WTC11 (cell line): ENCODE data around the gene WDR90. TPM values are rescaled to one million over a fixed set of nuclear protein-coding genes. Genes with fewer than 3 reads are reported as not detected.

ENCODE experiments used
- ATAC-seq: fragments of 200-7000 bp; cut with Tn5 transposase; 2 replicates; pipeline ENCODE4 v1.10.0; 2021; ENCODE audit warnings: mild to moderate bottlenecking, moderate library complexity
- CTCF ChIA-PET: fragments of 300-600 bp; sonication (Branson Sonifier 250); formaldehyde crosslinking; loops from one replicate; lab custom pipeline; 2021; ENCODE audit warnings: antibody characterized with exemption; lab: Charles Lee
- POLR2A ChIA-PET: fragments of 350-600 bp; sonication (Branson Sonifier 250); formaldehyde crosslinking; loops from one replicate; lab custom pipeline; 2021; ENCODE audit warnings: antibody characterized with exemption; lab: Charles Lee
- DNase-seq: peaks from one replicate; pipeline ENCODE4 v3.0.0; 2021; ENCODE audit warnings: low spot score
- H3K27ac Mint-ChIP-seq: 2 replicates; pipeline ENCODE4 v1.8.0; 2021; ENCODE audit warnings: mixed read lengths
- H3K27me3 Mint-ChIP-seq: 2 replicates; pipeline ENCODE4 v1.8.0; 2021; ENCODE audit warnings: low read depth, mild to moderate bottlenecking, moderate library complexity, mixed read lengths
- H3K36me3 Mint-ChIP-seq: 2 replicates; pipeline ENCODE4 v1.8.0; 2021; ENCODE audit warnings: mixed read lengths
- H3K4me1 Mint-ChIP-seq: 2 replicates; pipeline ENCODE4 v1.8.0; 2022; ENCODE audit warnings: mixed read lengths
- H3K4me3 Mint-ChIP-seq: 2 replicates; pipeline ENCODE4 v1.8.0; 2021; ENCODE audit warnings: mild to moderate bottlenecking, moderate library complexity, mixed read lengths
- H3K9me3 Mint-ChIP-seq: 2 replicates; pipeline ENCODE4 v1.8.0; 2021; ENCODE audit warnings: mixed read lengths
- AR ChIP-seq: fragments of 250-450 bp; sonication (Bioruptor Pico); IDR thresholded peaks from 2 replicates; pipeline ENCODE4 v1.9.0; 2021; ENCODE audit warnings: mild to moderate bottlenecking
- ATF2 ChIP-seq: sonication (generic); formaldehyde crosslinking; IDR thresholded peaks from 2 replicates; pipeline ENCODE4 v1.8.1; 2022; ENCODE audit warnings: low read depth, missing genetic modification reagents, borderline replicate concordance
- CDX4 ChIP-seq: fragments of 250-450 bp; sonication (Bioruptor Pico); IDR thresholded peaks from 2 replicates; pipeline ENCODE4 v1.9.0; 2021; ENCODE audit warnings: moderate library complexity, mild to moderate bottlenecking, inconsistent platforms, borderline replicate concordance
- E2F4 ChIP-seq: sonication (generic); formaldehyde crosslinking; IDR thresholded peaks from 2 replicates; pipeline ENCODE4 v1.8.1; 2022; ENCODE audit warnings: low read depth, mild to moderate bottlenecking, moderate library complexity, missing genetic modification reagents, borderline replicate concordance
- ESRRA ChIP-seq: sonication (generic); formaldehyde crosslinking; IDR thresholded peaks from 2 replicates; pipeline ENCODE4 v1.8.1; 2022; ENCODE audit warnings: mild to moderate bottlenecking, missing genetic modification reagents, borderline replicate concordance
- ETV6 ChIP-seq: sonication (generic); formaldehyde crosslinking; IDR thresholded peaks from 2 replicates; pipeline ENCODE4 v1.8.1; 2022; ENCODE audit warnings: mild to moderate bottlenecking, missing genetic modification reagents
- FOXP1 ChIP-seq: sonication (generic); formaldehyde crosslinking; IDR thresholded peaks from 2 replicates; pipeline ENCODE4 v1.8.0; 2022; ENCODE audit warnings: missing genetic modification reagents, mild to moderate bottlenecking, moderate library complexity, borderline replicate concordance
- GRHL2 ChIP-seq: fragments of 250-450 bp; sonication (Bioruptor Pico); IDR thresholded peaks from 2 replicates; pipeline ENCODE4 v1.8.0; 2022; ENCODE audit warnings: mild to moderate bottlenecking, moderate library complexity; ENCODE audit not compliant: insufficient replicate concordance, severe bottlenecking
- HMGA2 ChIP-seq: fragments of 250-450 bp; sonication (Bioruptor Pico); IDR thresholded peaks from 2 replicates; pipeline ENCODE4 v1.4.0; 2021; ENCODE audit warnings: mild to moderate bottlenecking, moderate library complexity
- IRF2 ChIP-seq: sonication (generic); formaldehyde crosslinking; IDR thresholded peaks from 2 replicates; pipeline ENCODE4 v1.8.0; 2022; ENCODE audit warnings: low read depth, missing genetic modification reagents, borderline replicate concordance
- NFYB ChIP-seq: sonication (generic); formaldehyde crosslinking; conservative IDR thresholded peaks from 2 replicates; pipeline ENCODE4 v1.8.0; 2022; ENCODE audit warnings: low read depth, missing genetic modification reagents
- PREB ChIP-seq: sonication (generic); formaldehyde crosslinking; IDR thresholded peaks from 2 replicates; pipeline ENCODE4 v1.8.1; 2022; ENCODE audit warnings: mild to moderate bottlenecking, missing genetic modification reagents, moderate library complexity, borderline replicate concordance
- RORB ChIP-seq: fragments of 250-450 bp; sonication (Bioruptor Pico); IDR thresholded peaks from 2 replicates; pipeline ENCODE4 v1.9.0; 2021; ENCODE audit warnings: mild to moderate bottlenecking
- ZNF219 ChIP-seq: sonication (generic); formaldehyde crosslinking; IDR thresholded peaks from 2 replicates; pipeline ENCODE4 v1.8.0; 2023; ENCODE audit warnings: missing genetic modification reagents, mild to moderate bottlenecking, borderline replicate concordance
- ZNF263 ChIP-seq: sonication (generic); formaldehyde crosslinking; IDR thresholded peaks from 2 replicates; pipeline ENCODE4 v1.8.1; 2022; ENCODE audit warnings: low read depth, mild to moderate bottlenecking, moderate library complexity, missing genetic modification reagents
- total RNA-seq: library from RNA; stranded (reverse); gene quantifications from 3 replicates; pipeline ENCODE4 v1.2.3, GENCODE V29; 2021
- TF ChIP-seq, protein P1 (sequence below): sonication (generic); formaldehyde crosslinking; IDR thresholded peaks from 2 replicates; pipeline ENCODE4 v1.8.0; 2023; ENCODE audit warnings: missing genetic modification reagents, mild to moderate bottlenecking, borderline replicate concordance
- TF ChIP-seq, protein P2 (sequence below): sonication (generic); formaldehyde crosslinking; IDR thresholded peaks from 2 replicates; pipeline ENCODE4 v1.8.0; 2022; ENCODE audit warnings: mild to moderate bottlenecking, missing genetic modification reagents
- TF ChIP-seq, protein P3 (sequence below): sonication (generic); formaldehyde crosslinking; IDR thresholded peaks from 2 replicates; pipeline ENCODE4 v1.8.0; 2023; ENCODE audit warnings: missing genetic modification reagents

Gene WDR90
- total RNA-seq, 1 experiment from 2014 or later: 75.8 TPM

- TF ChIP-seq, protein P1, sequence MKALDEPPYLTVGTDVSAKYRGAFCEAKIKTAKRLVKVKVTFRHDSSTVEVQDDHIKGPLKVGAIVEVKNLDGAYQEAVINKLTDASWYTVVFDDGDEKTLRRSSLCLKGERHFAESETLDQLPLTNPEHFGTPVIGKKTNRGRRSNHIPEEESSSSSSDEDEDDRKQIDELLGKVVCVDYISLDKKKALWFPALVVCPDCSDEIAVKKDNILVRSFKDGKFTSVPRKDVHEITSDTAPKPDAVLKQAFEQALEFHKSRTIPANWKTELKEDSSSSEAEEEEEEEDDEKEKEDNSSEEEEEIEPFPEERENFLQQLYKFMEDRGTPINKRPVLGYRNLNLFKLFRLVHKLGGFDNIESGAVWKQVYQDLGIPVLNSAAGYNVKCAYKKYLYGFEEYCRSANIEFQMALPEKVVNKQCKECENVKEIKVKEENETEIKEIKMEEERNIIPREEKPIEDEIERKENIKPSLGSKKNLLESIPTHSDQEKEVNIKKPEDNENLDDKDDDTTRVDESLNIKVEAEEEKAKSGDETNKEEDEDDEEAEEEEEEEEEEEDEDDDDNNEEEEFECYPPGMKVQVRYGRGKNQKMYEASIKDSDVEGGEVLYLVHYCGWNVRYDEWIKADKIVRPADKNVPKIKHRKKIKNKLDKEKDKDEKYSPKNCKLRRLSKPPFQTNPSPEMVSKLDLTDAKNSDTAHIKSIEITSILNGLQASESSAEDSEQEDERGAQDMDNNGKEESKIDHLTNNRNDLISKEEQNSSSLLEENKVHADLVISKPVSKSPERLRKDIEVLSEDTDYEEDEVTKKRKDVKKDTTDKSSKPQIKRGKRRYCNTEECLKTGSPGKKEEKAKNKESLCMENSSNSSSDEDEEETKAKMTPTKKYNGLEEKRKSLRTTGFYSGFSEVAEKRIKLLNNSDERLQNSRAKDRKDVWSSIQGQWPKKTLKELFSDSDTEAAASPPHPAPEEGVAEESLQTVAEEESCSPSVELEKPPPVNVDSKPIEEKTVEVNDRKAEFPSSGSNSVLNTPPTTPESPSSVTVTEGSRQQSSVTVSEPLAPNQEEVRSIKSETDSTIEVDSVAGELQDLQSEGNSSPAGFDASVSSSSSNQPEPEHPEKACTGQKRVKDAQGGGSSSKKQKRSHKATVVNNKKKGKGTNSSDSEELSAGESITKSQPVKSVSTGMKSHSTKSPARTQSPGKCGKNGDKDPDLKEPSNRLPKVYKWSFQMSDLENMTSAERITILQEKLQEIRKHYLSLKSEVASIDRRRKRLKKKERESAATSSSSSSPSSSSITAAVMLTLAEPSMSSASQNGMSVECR: no peak
- peak; percentile 9; the same call in 1 of the 2 replicates for TF ChIP-seq ZNF263
- no peak for TF ChIP-seq RORB (CRISPR knock-in tag)
- no peak for TF ChIP-seq ZNF219
- TF ChIP-seq, protein P2, sequence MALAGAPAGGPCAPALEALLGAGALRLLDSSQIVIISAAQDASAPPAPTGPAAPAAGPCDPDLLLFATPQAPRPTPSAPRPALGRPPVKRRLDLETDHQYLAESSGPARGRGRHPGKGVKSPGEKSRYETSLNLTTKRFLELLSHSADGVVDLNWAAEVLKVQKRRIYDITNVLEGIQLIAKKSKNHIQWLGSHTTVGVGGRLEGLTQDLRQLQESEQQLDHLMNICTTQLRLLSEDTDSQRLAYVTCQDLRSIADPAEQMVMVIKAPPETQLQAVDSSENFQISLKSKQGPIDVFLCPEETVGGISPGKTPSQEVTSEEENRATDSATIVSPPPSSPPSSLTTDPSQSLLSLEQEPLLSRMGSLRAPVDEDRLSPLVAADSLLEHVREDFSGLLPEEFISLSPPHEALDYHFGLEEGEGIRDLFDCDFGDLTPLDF (CRISPR knock-in tag): no peak
- peak; percentile 65; the same call in 1 of the 2 replicates for TF ChIP-seq FOXP1 (CRISPR knock-in tag)
- 0 out of 2 replicates have a peak, but pooled peaks have one; percentile 7 for TF ChIP-seq ETV6 (CRISPR knock-in tag)
- TF ChIP-seq CDX4 (CRISPR knock-in tag): no peak
- no peak for TF ChIP-seq NFYB (CRISPR knock-in tag)
- TF ChIP-seq E2F4 (CRISPR knock-in tag): no peak
Measured at GRCh38 chr16:642189-643049, 6.7 kb upstream of the WDR90 start (continued).

- no peak for DNase-seq
- Mint-ChIP-seq H3K36me3 (no peaks in the 10 kb centered on the region), H3K27me3 (no peaks in the 10 kb centered on the region), H3K4me3 (peak overlapping the region; percentile 69), H3K9me3 (no peaks in the 10 kb centered on the region), H3K4me1 (peaks cover 19% of the 10 kb centered on the region), H3K27ac (no peak overlapping the region)
- ATAC-seq: no peak
- CTCF ChIA-PET: interaction anchor here (0.6 to 1.9 kb wide), 5 partner anchors 18 to 438 kb away, joined by 3 to 8 read pairs (median 4); no protein-coding TSS in a partner anchor
- POLR2A ChIA-PET: no interaction called here
- TF ChIP-seq, protein P3, sequence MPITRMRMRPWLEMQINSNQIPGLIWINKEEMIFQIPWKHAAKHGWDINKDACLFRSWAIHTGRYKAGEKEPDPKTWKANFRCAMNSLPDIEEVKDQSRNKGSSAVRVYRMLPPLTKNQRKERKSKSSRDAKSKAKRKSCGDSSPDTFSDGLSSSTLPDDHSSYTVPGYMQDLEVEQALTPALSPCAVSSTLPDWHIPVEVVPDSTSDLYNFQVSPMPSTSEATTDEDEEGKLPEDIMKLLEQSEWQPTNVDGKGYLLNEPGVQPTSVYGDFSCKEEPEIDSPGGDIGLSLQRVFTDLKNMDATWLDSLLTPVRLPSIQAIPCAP (CRISPR knock-in tag): no peak
- TF ChIP-seq ATF2 (CRISPR knock-in tag) (no peak), HMGA2 (CRISPR knock-in tag) (no peak), ESRRA (CRISPR knock-in tag) (no peak), AR (CRISPR knock-in tag) (no peak), IRF2 (CRISPR knock-in tag) (no peak), PREB (CRISPR knock-in tag) (no peak), GRHL2 (CRISPR knock-in tag) (no peak)
- TF ChIP-seq, protein P2 (CRISPR knock-in tag): no peak
Measured at GRCh38 chr16:643050-643368, 6.2 kb upstream of the WDR90 start.
